NCI-H1930 (cell line): ENCODE results near the gene TRIM3.

ENCODE experiments used
- DNase-seq, 2 experiments: peaks; one replicate each; lab custom pipeline; 2025; lab: John Stamatoyannopoulos, UW

TRIM3 gene

GRCh38 chr11:6437993-6438392, 35.7 kb downstream of the TRIM3 start:
- no peak for DNase-seq

- no peak for DNase-seq
Observed at GRCh38 chr11:6437423-6437822, 36.3 kb downstream of the TRIM3 start.

DNA sequence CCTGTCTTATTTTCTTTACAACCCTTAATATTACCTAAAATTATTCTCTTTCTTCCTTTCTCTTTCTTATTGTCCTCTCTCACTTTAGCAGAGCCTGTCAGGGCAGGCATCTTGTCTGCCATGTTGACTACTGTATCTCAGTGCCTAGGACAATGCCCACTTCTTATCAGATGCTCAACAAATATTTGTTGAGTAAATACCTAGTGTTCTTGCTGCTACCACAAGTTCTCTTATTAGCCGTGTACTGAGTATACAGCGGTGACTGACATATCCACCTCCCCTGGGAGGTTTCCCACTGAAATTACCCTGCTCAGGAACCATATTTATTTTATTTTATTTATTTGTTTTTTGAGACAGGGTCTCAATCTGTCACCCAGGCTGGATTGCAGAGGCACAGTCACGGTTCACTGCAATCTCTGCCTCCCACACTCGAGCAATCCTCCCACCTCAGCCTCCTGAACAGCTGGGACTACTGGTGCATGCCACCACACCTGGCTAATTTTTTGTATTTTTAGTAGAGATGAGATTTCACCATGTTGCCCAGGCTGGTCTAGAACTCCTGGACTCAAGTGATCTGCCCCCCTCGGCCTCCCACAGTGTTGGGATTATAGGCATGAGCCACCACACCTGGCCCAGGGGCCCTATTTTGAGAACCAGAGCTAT, 39.6 kb downstream of the TRIM3 start:
- no peak for DNase-seq

DNA sequence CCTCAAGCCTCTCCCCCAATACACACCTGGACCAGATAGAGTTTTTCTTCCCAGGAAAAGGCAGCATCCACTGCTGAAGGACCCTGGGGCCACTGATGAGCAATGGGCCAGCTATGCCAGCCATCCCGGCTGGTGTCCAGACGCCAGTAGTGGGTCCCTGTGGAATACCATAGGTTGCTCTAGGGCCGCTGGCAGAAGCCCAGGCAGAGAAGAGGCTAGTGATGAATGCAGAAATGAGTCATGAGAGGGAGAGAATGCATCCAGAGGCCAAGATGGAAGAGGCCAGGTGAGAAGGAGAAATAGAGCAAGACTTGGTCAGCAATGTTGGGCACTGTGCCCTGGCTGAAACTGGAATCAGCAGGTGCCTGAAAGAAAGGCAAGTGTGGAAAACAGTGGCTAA, 41.9 kb downstream of the TRIM3 start:
- no peak for DNase-seq

- no peak for DNase-seq
Observed at GRCh38 chr11:6427516-6427915, 46.2 kb downstream of the TRIM3 start.

- DNase-seq = no peak
Observed at GRCh38 chr11:6420677-6421076, 53.1 kb downstream of the TRIM3 start.

DNA sequence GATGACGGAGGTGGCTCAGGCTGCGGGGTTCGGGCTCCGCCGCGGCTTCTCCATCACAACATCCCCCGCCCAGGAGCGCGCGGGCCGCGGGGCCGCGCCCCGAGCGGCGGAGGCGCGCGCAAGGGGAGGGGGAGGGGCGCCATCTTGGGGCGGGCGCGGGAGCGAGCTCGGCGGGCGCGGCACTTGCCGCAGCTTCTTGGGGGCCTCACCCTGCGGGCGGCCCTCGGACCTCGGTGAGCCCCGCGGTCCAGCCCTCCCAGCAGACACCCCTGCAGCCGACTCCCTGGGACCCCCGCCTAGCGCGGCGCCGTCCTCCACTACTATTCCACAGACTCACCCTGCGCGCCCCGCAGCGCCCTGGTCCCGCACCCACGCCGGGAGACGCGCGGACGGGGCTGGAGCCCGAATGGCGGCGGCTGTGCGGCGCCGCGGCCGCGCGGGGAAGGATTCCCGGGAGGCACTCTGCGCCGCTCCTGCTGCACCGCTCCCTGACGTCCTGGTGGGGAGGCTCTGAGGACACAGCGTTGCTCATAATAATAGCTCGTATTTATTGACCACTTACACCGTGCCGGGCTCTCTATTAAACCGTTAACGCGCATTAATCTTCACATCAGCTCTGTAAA, 54.6 kb downstream of the TRIM3 start, which contains the start of gene APBB1:
APBB1 (minus strand) TSS at position 86 of the 623 bp plus-strand sequence. CDS start 7,747 bp downstream, outside the sequence.
- DNase-seq = peak; percentile 41 to 75

GRCh38 chr11:6418557-6419008, 55.2 kb downstream of the TRIM3 start:
- DNase-seq = no peak

DNA sequence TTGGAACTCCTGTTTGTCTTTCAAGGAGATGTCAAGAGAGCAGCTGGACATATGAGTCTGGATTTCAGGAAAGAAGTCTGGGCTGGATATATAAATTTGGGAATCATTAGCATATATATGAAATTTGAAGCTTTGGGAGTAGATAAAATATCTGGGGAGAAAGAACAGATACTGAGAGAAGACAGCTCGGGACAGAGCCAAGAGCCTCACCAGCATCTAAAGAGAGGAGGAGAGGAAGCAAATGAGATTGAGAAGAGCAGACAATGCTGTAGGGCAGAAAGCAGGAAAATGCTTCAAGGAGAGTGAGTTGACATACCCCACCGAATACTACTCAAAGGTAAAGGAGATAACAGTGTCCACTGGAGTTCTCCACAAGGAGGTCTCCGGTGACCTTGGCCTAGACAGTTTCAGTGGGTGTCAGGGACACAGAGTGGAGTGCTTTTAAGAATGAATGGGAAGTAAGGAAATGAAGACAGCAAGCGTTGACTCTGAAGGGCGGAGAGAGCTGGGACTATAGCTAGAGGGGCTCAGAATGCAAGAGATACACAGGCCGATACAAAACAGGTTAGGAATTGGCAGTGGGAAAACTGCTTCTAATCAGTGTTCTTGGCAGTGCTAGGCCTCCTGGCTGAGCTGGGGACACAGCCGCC, 55.7 kb downstream of the TRIM3 start:
- DNase-seq = no peak

GRCh38 chr11:6415797-6416196, 57.9 kb downstream of the TRIM3 start:
- DNase-seq = no peak

GRCh38 chr11:6414874-6415328, 58.8 kb downstream of the TRIM3 start:
- DNase-seq = no peak

DNA sequence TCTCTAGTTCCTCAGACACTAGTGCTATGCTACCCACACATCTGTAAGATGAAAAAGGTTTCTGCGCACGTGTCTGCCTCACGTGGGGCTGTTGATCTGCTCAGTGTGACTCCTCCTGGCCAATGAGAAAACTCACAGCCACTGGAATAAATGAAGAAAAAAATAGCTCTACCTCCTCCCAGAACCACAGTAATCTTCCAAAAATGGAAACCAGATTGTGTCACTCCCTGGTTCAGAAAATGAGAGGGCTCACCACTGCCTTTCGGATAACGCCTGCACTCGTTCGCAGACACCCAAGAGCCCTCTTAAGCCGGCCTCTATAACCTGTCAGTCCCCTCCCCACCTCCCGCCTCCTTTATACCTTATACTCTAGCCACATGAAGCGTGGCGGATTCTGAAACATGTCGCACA, 59.9 kb downstream of the TRIM3 start:
- DNase-seq = no peak

DNA sequence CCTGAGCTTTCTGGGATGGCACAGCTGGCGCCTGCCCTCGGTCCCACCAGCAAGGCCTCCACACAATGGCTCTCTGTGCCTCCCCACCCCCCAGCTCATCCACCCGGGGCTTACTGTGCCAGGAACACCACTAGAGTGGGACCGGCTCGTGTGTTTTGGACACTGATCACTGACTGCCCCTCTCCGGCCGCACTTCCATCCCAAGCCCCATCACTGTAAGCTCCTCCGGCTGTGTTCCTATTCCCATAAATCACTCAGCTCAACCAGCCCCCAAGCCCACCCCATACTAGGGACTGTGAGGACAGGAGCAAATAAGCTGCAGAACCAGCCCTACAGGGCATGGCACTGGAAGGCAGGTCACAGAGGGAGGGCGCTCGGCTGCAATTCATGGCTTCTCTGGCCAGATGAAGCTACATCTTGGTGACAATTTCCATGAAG, 62.1 kb downstream of the TRIM3 start:
- no peak for DNase-seq

DNA sequence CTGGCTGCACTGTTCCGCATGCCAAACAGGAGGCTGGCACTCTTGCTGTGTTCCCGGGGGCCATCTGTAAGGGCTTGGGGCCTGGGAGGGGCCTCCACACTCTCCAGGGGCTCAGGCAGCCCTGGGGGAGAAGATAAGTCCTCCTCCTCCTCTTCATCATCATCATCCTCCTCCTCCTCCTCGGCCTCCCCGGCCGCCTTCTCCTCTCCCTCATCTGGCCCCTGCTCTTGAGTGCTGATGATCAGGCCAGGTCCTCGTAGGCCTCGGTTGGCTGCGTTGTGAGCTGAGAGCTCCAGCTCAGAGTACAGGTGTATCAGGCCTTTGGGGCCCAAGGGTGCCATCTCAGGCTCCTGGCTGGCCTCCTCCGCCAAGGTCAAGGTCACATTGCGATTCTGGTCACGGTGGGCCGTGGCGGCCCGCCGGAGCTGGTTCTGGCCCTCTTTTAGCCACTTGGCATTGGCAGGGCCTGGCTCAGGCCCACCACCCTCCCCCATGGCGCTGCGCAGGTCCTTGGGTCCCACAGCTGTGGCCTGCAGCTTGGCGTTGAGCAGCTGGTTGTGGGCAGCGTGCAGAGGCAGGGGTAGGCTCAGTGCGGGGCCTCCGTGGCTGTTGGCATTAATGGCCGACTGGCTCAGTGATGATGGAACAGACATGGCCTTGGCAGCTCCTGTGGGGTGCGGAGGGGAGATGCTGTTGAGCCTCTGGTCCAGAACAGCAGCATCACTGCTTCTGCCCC, 62.9 kb downstream of the TRIM3 start:
- DNase-seq = no peak

- no peak for DNase-seq
Observed at GRCh38 chr11:6406370-6406769, 67.4 kb downstream of the TRIM3 start.

DNA sequence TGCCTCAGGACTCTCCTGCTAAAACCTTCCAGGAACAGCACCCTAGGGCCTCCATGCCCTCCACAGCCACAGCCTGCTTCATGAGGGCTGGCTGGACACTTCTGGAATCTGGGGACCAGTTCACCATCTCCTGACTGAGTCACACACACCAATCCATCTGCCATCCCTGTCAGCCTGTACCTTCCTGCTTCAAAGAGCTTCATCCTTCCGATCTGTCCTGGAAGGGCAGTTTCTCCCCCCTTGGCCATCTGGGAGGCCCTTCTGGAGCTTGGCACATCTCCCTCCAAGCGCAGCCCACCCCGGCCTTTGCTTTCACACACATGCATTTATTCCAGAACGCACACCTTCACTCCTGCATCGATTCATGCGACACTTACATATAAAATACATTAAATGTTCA, 67.9 kb downstream of the TRIM3 start:
- no peak for DNase-seq

- peak in 1 of 2 experiments; percentile 15 for DNase-seq
Observed at GRCh38 chr11:6405052-6405667, 68.6 kb downstream of the TRIM3 start.

GRCh38 chr11:6404342-6405051, 69.2 kb downstream of the TRIM3 start:
- DNase-seq = no peak

DNA sequence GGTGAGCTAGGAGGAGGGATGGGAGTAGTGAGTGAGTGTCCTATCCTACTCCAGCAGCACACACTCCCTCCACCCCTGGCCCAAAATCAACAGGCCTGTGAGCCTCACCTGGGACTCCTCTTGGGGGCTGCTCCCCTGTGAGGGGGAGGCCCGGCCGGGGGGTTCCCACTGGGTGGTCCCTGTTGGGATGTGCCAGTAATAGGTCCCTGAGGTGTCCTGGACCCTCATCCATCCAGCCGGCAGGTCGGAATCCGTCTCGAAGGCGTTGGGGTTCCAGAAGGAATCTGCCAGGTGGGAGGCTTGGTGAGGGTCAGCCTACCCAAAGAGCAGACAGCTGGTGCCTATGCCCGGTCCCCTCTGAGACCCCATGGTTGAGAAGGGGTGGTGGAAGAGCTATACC, 70.2 kb downstream of the TRIM3 start:
- no peak for DNase-seq

DNA sequence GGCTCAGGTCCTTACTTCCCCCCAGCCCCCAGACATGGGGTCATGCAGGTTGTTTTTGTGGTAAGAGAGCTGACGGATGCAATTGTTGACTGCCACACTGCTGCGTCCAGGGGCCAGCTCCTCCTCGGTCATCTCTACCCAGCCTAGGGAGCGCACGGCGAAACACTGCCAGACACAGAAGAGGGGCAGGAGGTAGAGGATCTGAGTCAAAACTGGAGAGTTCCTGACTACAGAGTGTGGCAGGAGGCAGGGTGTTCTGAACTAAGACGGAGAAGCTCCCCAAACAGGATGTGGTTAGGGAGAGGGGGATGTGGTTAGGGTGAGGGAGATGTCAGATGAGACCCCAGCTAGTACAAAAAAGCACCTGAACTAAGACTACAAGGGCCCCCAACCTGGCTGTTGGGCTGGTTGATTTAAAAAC, 71.2 kb downstream of the TRIM3 start:
- DNase-seq = no peak

DNA sequence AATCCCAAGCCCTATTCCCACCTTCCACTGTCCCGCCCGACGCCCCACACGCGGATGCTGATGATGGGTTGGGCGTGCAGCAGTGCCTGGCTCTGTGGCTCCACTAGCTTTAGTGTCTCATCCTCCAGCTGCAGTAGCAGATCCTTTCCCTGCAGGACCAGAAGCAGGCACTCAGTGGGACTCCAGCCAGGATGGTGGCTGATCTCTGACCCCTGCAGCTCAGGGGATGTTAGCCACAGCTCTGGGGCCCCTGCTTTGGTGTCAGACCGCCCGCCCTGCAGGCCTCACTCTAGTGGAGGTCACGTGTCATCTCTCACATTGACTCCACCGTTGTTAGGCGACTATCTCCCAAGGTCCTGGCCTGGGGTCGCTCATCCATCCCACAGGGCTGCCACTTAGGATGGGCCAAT, 71.7 kb downstream of the TRIM3 start:
- no peak for DNase-seq
